Caco-2 (cell line): ENCODE results near the gene FAM3C. TPM values are rescaled to one million over a fixed set of nuclear protein-coding genes. Genes with fewer than 3 reads are reported as not detected.

Experiments
- BruUV-seq: library from RNA; stranded (reverse); fragments of 400-500 nt; replicated peaks from 2 replicates; lab custom pipeline; 2021; lab: Mats Ljungman, UMichigan
- CTCF ChIA-PET: fragments of 300-600 bp; sonication (Branson Sonifier 250); formaldehyde crosslinking; loops from one replicate; lab custom pipeline; 2022; ENCODE audit warnings: antibody characterized with exemption; lab: Charles Lee
- POLR2A ChIA-PET: fragments of 300-600 bp; sonication (Branson Sonifier 250); formaldehyde crosslinking; loops from one replicate; lab custom pipeline; 2022; ENCODE audit warnings: antibody characterized with exemption; lab: Charles Lee
- DNase-seq, 2 experiments: peaks; one replicate each; pipeline versions ENCODE4 v3.0.0 to v3.0.0-alpha.2; 2020 to 2022
- H3K27me3 ChIP-seq: replicated peaks from 2 replicates; pipeline ENCODE4 v1.6.0; 2011; ENCODE audit warnings: low read length; ENCODE audit not compliant: control insufficient read depth, insufficient read depth
- H3K36me3 ChIP-seq: 2 replicates; pipeline ENCODE4 v1.5.1; 2011; ENCODE audit warnings: low read length; ENCODE audit not compliant: control insufficient read depth, insufficient read depth
- H3K4me1 ChIP-seq: fragments of 250-450 bp; sonication (Bioruptor Pico); 2 replicates; pipeline ENCODE4 v1.5.1; 2020; ENCODE audit warnings: mild to moderate bottlenecking
- H3K4me3 ChIP-seq: 2 replicates; pipeline ENCODE4 v1.5.1; 2011; ENCODE audit warnings: low read depth, mild to moderate bottlenecking, control low read depth, low read length
- H3K9me3 ChIP-seq: fragments of 250-450 bp; sonication (Bioruptor Pico); 2 replicates; pipeline ENCODE4 v1.5.1; 2020; ENCODE audit warnings: mild to moderate bottlenecking, moderate library complexity
- H3K27ac Mint-ChIP-seq: one replicate; pipeline ENCODE4 v1.8.0; 2022; ENCODE audit warnings: mixed read lengths; ENCODE audit not compliant: unreplicated experiment
- H3K27me3 Mint-ChIP-seq: one replicate; pipeline ENCODE4 v1.8.0; 2022; ENCODE audit warnings: mixed read lengths; ENCODE audit not compliant: insufficient read depth, unreplicated experiment
- H3K36me3 Mint-ChIP-seq: one replicate; pipeline ENCODE4 v1.8.0; 2022; ENCODE audit warnings: mild to moderate bottlenecking, mixed read lengths; ENCODE audit not compliant: insufficient read depth, unreplicated experiment
- H3K4me1 Mint-ChIP-seq: one replicate; pipeline ENCODE4 v1.8.0; 2022; ENCODE audit warnings: low read depth, mixed read lengths; ENCODE audit not compliant: unreplicated experiment
- H3K4me3 Mint-ChIP-seq: one replicate; pipeline ENCODE4 v1.8.0; 2022; ENCODE audit warnings: mild to moderate bottlenecking, moderate library complexity, mixed read lengths; ENCODE audit not compliant: unreplicated experiment
- H3K9me3 Mint-ChIP-seq: one replicate; pipeline ENCODE4 v1.8.0; 2022; ENCODE audit warnings: mixed read lengths; ENCODE audit not compliant: unreplicated experiment
- CTCF ChIP-seq, 2 experiments: fragments of 200-600 bp in 1 of 2; IDR thresholded peaks; 1 replicate in 1 of 2; 2 replicates in 1 of 2; pipeline versions ENCODE4 v1.5.1 to v1.8.0; 2011 to 2022; ENCODE audit warnings: antibody characterized with exemption in 1 of 2, control low read depth in 1 of 2, inconsistent platforms in 1 of 2, low read depth in 1 of 2, low read length in 1 of 2, mild to moderate bottlenecking in 1 of 2, moderate library complexity in 1 of 2; ENCODE audit not compliant: insufficient read depth in 1 of 2, severe bottlenecking in 1 of 2, unreplicated experiment in 1 of 2
- intact Hi-C: fragments of 100-400 bp; cut with micrococcal nuclease; formaldehyde crosslinking; loops from one replicate; pipeline ENCODE4 v1.10.0; 2022; ENCODE audit not compliant: unreplicated experiment
- total RNA-seq: library from RNA; stranded (reverse); gene quantifications from 2 replicates; pipeline ENCODE4 v1.2.3, GENCODE V29; 2022

Gene FAM3C
- total RNA-seq, 1 experiment from 2014 or later = 40.5 TPM

GRCh38 chr7:121379930-121380329 lies 16.2 kb downstream of the FAM3C start:
- intact Hi-C loops = no loop called here
- CTCF ChIA-PET = no interaction called here

GRCh38 chr7:121376979-121377378 lies 19.1 kb downstream of the FAM3C start:
- Histone ChIP-seq H3K36me3 (no peaks in the 10 kb centered on the region), H3K9me3 (no peaks in the 10 kb centered on the region), H3K4me3 (no peak overlapping the region), H3K27me3 (no peaks in the 10 kb centered on the region), H3K4me1 (no peaks in the 10 kb centered on the region)
- TF ChIP-seq CTCF (IDR thresholded peaks at IDR 0.05; ENCODE audit: insufficient read depth in 1 of 2, low read depth in 1 of 2, low read length in 1 of 2, severe bottlenecking in 1 of 2, unreplicated experiment in 1 of 2) = no peak
- H3K36me3 Mint-ChIP-seq = peaks cover 9% of the 10 kb centered on the region
- peaks cover 21% of the 10 kb centered on the region for H3K4me1 Mint-ChIP-seq
- no peak overlapping the region for H3K27ac Mint-ChIP-seq
- ChIA-PET CTCF (no interaction called here), POLR2A (no interaction called here)
- BruUV-seq = no TSS peak
- no peak overlapping the region for H3K4me3 Mint-ChIP-seq
- no peaks in the 10 kb centered on the region for H3K27me3 Mint-ChIP-seq
- no peaks in the 10 kb centered on the region for H3K9me3 Mint-ChIP-seq
- DNase-seq = no peak
- intact Hi-C loops = no loop called here

More at GRCh38 chr7:121379930-121380329, 16.2 kb downstream of the FAM3C start:
- peaks cover 23% of the 10 kb centered on the region for H3K4me1 Mint-ChIP-seq
- BruUV-seq = no TSS peak
- no peaks in the 10 kb centered on the region for H3K27me3 Mint-ChIP-seq
- Histone ChIP-seq H3K36me3 (no peaks in the 10 kb centered on the region), H3K4me1 (no peaks in the 10 kb centered on the region), H3K4me3 (no peak overlapping the region), H3K9me3 (no peaks in the 10 kb centered on the region), H3K27me3 (no peaks in the 10 kb centered on the region)
- H3K9me3 Mint-ChIP-seq = no peaks in the 10 kb centered on the region
- no peak for DNase-seq
- peaks cover 9% of the 10 kb centered on the region for H3K36me3 Mint-ChIP-seq
- POLR2A ChIA-PET = interaction anchor here (0.6 kb wide), 1 partner anchor 15 kb away, joined by 3 read pairs; no protein-coding TSS in a partner anchor
- TF ChIP-seq CTCF (IDR thresholded peaks at IDR 0.05; ENCODE audit: insufficient read depth in 1 of 2, low read depth in 1 of 2, low read length in 1 of 2, severe bottlenecking in 1 of 2, unreplicated experiment in 1 of 2) = no peak
- no peak overlapping the region for H3K4me3 Mint-ChIP-seq
- no peak overlapping the region for H3K27ac Mint-ChIP-seq

GRCh38 chr7:121373177-121373576 lies 22.9 kb downstream of the FAM3C start:
- no peaks in the 10 kb centered on the region for H3K9me3 ChIP-seq
- no peak for DNase-seq
- no TSS peak for BruUV-seq
- H3K4me1 Mint-ChIP-seq = peaks cover 13% of the 10 kb centered on the region
- no peak overlapping the region for H3K4me3 ChIP-seq
- no peak overlapping the region for H3K27ac Mint-ChIP-seq
- TF ChIP-seq CTCF (IDR thresholded peaks at IDR 0.05; ENCODE audit: insufficient read depth in 1 of 2, low read depth in 1 of 2, low read length in 1 of 2, severe bottlenecking in 1 of 2, unreplicated experiment in 1 of 2) = peak; percentile 2 to 20
- peaks cover 15% of the 10 kb centered on the region for H3K36me3 Mint-ChIP-seq
- no peaks in the 10 kb centered on the region for H3K27me3 ChIP-seq
- H3K27me3 Mint-ChIP-seq = no peaks in the 10 kb centered on the region
- H3K36me3 ChIP-seq = no peaks in the 10 kb centered on the region
- intact Hi-C loops = no loop called here
- POLR2A ChIA-PET = no interaction called here
- CTCF ChIA-PET = interaction anchor here (0.7 kb wide), 1 partner anchor 23 kb away, joined by 3 read pairs; the partner anchor contains the start of gene FAM3C
- H3K4me1 ChIP-seq = no peaks in the 10 kb centered on the region
- H3K9me3 Mint-ChIP-seq = no peaks in the 10 kb centered on the region
- H3K4me3 Mint-ChIP-seq = no peak overlapping the region
